HEK293T (cell line): ENCODE data around the gene TBL1XR1.

Experiments used
- CTCF ChIA-PET: fragments of 350-600 bp; formaldehyde crosslinking; extraction: SDS; loops from one replicate; lab custom pipeline; 2021; ENCODE audit warnings: antibody characterized with exemption, inconsistent platforms; lab: Yijun Ruan, JAX
- POLR2A ChIA-PET: fragments of 350-600 bp; formaldehyde crosslinking; extraction: SDS; loops from one replicate; lab custom pipeline; 2020; ENCODE audit warnings: antibody characterized with exemption, inconsistent platforms; lab: Yijun Ruan, JAX
- DNase-seq: peaks from one replicate; pipeline ENCODE4 v3.0.0; 2012; ENCODE audit warnings: mixed read lengths; ENCODE audit errors: extremely low spot score
- ARNT ChIP-seq: fragments of 450-650 bp; IDR thresholded peaks from 2 replicates; pipeline ENCODE4 v1.6.1; 2017; ENCODE audit warnings: mild to moderate bottlenecking
- BHLHE40 ChIP-seq: fragments of 450-650 bp; IDR thresholded peaks from 2 replicates; pipeline ENCODE4 v1.6.1; 2016; ENCODE audit warnings: mild to moderate bottlenecking, moderate library complexity, borderline replicate concordance
- CTBP1 ChIP-seq: fragments of 450-650 bp; IDR thresholded peaks from 2 replicates; pipeline ENCODE4 v1.6.1; 2016; ENCODE audit warnings: borderline replicate concordance
- ELF4 ChIP-seq: fragments of 450-650 bp; IDR thresholded peaks from 2 replicates; pipeline ENCODE4 v1.6.1; 2017; ENCODE audit warnings: antibody characterized with exemption
- FOXA1 ChIP-seq: fragments of 450-650 bp; IDR thresholded peaks from 2 replicates; pipeline ENCODE4 v1.6.1; 2016; ENCODE audit warnings: mild to moderate bottlenecking
- FOXK2 ChIP-seq: fragments of 450-650 bp; IDR thresholded peaks from 2 replicates; pipeline ENCODE4 v1.6.1; 2016; ENCODE audit warnings: mild to moderate bottlenecking
- FOXM1 ChIP-seq: fragments of 450-650 bp; IDR thresholded peaks from 2 replicates; pipeline ENCODE4 v1.6.1; 2017; ENCODE audit warnings: mild to moderate bottlenecking, borderline replicate concordance
- HDGF ChIP-seq: fragments of 450-650 bp; IDR thresholded peaks from 2 replicates; pipeline ENCODE4 v1.6.1; 2017; ENCODE audit warnings: antibody characterized with exemption, borderline replicate concordance
- L3MBTL2 ChIP-seq: fragments of 450-650 bp; conservative IDR thresholded peaks from 2 replicates; pipeline ENCODE4 v1.6.1; 2016; ENCODE audit warnings: mild to moderate bottlenecking
- LEF1 ChIP-seq: fragments of 450-650 bp; IDR thresholded peaks from 2 replicates; pipeline ENCODE4 v1.6.1; 2017; ENCODE audit warnings: mild to moderate bottlenecking, borderline replicate concordance
- NFRKB ChIP-seq: fragments of 450-650 bp; IDR thresholded peaks from 2 replicates; pipeline ENCODE4 v1.6.1; 2016; ENCODE audit warnings: mild to moderate bottlenecking, moderate library complexity
- SP1 ChIP-seq: fragments of 450-650 bp; IDR thresholded peaks from 2 replicates; pipeline ENCODE4 v1.6.1; 2017
- SUZ12 ChIP-seq: fragments of 450-650 bp; IDR thresholded peaks from 2 replicates; pipeline ENCODE4 v1.6.1; 2016; ENCODE audit warnings: mild to moderate bottlenecking
- TARDBP ChIP-seq: fragments of 450-650 bp; IDR thresholded peaks from 2 replicates; pipeline ENCODE4 v1.6.1; 2016
- ZNF384 ChIP-seq: fragments of 450-650 bp; IDR thresholded peaks from 2 replicates; pipeline ENCODE4 v1.6.1; 2016
- TF ChIP-seq, protein P1 (sequence below): fragments of 450-650 bp; IDR thresholded peaks from 2 replicates; pipeline ENCODE4 v1.6.1; 2016

The TBL1XR1 gene

DNA sequence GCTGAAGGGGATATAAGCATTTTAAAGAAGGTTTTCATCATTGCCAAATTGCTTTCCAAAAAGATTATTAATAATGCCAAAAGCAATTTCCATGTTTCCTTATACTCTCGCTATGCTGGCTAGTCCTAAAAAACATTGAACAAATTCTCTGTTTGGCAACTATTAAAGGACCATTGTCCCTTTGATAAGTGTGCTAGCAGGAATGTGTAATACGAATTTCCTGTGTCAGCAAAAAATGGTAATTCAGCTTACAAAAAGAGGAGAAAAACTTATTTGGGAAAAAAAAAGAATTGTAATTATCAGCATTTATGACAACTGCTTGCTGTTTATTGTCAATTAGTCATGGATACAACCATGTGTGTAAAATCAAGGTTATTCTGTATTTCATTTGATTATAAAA, 138.6 kb downstream of the TBL1XR1 start:
- no peak for DNase-seq
- TF ChIP-seq FOXA1 (no peak), BHLHE40 (no peak), ARNT (no peak), FOXM1 (no peak), LEF1 (no peak), SP1 (no peak), ELF4 (no peak), L3MBTL2 (no peak), CTBP1 (no peak), HDGF (no peak), FOXK2 (no peak)
- POLR2A ChIA-PET, result no interaction called here
- CTCF ChIA-PET, result no interaction called here

DNA sequence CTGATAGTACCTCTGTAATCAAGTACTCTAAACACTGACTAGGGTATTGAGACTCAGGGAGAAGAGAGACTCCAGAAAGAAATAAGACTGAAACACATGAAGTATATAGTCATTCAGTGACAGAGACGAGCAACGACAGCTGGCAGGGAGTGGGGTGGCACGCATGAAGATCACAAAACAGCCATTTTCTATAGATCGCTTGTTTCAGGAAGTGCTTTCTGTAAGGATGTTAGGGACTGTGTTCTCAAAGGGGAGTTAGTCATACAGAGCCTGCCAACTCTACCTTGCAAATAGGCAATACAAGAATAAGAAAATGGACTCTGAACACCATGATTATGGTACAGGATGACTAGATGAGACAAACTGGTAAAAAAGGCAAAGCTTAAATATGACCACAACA, 139.5 kb downstream of the TBL1XR1 start:
- TF ChIP-seq FOXM1, result no peak
- no peak for TF ChIP-seq LEF1
- no peak for TF ChIP-seq CTBP1
- TF ChIP-seq ARNT, result no peak
- TF ChIP-seq TARDBP, result no peak
- TF ChIP-seq FOXA1, result no peak
- TF ChIP-seq L3MBTL2, result no peak
- no peak for TF ChIP-seq HDGF
- no peak for TF ChIP-seq ELF4
- TF ChIP-seq SUZ12, result no peak
- ChIA-PET CTCF (no interaction called here), POLR2A (no interaction called here)
- DNase-seq, result no peak

GRCh38 chr3:177056927-177057326, 140.4 kb downstream of the TBL1XR1 start:
- DNase-seq, result no peak
- ChIA-PET CTCF (no interaction called here), POLR2A (no interaction called here)
- TF ChIP-seq LEF1 (no peak), L3MBTL2 (no peak), FOXM1 (no peak), HDGF (no peak), FOXK2 (no peak)

DNA sequence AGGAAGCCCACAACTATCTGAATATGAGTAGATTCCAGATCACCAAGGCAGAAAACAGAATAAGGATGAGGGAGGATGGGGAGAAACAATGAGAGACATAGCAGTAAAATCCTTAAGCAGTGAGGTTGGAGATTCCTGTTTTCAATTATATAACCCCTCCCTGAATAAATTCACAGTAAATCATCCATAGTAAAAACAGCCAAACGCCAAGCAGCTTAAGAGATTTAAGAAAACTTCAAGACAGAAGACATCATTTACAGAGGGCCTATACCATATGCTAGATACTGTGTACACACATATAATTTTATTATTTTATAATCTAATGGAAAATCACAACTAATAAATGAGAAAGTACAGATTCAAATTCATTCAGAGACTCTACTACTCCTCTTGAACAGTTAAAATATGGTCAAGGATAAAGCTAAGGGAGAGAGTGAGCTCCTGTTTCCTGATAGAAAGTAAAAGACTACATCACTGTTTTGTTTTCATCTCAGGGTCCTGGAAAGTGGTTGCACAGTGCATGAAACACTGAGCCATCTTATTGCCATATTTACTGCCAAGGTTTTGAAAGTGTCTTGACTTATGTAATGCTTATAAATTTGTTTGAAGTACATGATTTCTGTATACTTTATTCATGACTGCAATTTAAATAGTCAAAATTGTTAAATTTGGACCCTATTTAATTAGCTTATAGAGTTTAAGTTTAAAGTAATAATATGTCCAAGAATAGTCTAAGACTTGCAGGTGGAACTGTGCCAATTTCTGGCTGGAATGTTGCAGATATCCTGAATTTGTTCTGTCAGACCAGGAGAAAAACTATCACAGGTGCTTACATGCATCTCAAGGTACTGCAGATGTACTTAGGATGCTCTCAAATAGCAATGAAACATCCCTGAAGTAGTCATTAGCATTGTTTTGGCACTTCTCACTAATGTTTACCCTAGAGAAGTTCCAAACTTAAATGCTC, 141.4 kb downstream of the TBL1XR1 start:
- no peak for TF ChIP-seq FOXM1
- TF ChIP-seq NFRKB, result no peak
- TF ChIP-seq FOXA1, result no peak
- TF ChIP-seq TARDBP, result no peak
- TF ChIP-seq, protein P1, sequence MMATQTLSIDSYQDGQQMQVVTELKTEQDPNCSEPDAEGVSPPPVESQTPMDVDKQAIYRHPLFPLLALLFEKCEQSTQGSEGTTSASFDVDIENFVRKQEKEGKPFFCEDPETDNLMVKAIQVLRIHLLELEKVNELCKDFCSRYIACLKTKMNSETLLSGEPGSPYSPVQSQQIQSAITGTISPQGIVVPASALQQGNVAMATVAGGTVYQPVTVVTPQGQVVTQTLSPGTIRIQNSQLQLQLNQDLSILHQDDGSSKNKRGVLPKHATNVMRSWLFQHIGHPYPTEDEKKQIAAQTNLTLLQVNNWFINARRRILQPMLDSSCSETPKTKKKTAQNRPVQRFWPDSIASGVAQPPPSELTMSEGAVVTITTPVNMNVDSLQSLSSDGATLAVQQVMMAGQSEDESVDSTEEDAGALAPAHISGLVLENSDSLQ, result no peak
- no peak for TF ChIP-seq HDGF
- no peak for TF ChIP-seq ARNT
- TF ChIP-seq LEF1, result no peak
- TF ChIP-seq SP1, result no peak
- TF ChIP-seq SUZ12, result no peak
- TF ChIP-seq BHLHE40, result no peak
- no peak for TF ChIP-seq ZNF384
- POLR2A ChIA-PET, result no interaction called here
- no peak for DNase-seq
- CTCF ChIA-PET, result no interaction called here

- CTCF ChIA-PET, result interaction anchor here (0.6 to 1.1 kb wide), 2 partner anchors 131 to 1267 kb away, joined by 3 to 4 read pairs; no protein-coding TSS in a partner anchor
- no peak for TF ChIP-seq LEF1
- TF ChIP-seq ARNT, result no peak
- no peak for TF ChIP-seq TARDBP
- TF ChIP-seq BHLHE40, result no peak
- no peak for TF ChIP-seq FOXM1
- no peak for TF ChIP-seq CTBP1
- no peak for TF ChIP-seq ZNF384
- TF ChIP-seq L3MBTL2, result no peak
- no peak for TF ChIP-seq FOXK2
- TF ChIP-seq HDGF, result no peak
- no peak for TF ChIP-seq FOXA1
- POLR2A ChIA-PET, result no interaction called here
- no peak for DNase-seq
Observed at GRCh38 chr3:177053107-177053506, 144.2 kb downstream of the TBL1XR1 start.

DNA sequence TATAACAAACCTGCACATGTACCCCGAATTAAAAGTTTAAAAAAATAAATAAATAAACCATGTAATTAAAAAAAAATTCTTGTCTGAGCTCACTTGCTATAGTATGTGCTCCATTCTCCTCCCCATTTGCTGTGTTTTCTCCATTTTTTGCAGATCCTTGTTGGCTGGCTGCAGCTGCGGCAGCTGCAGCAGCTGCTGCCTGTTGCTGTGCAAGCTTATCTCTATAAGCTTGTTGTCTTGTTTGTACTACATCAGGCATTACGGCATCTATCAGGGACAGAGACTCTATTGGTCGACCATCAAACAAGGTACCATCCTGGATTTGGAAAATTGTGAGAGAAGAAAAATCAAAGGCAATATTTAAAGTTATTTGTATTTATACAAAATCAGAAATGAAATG, 145.9 kb downstream of the TBL1XR1 start:
- DNase-seq, result no peak
- TF ChIP-seq BHLHE40, result no peak
- no peak for TF ChIP-seq FOXK2
- no peak for TF ChIP-seq FOXM1
- no peak for TF ChIP-seq HDGF
- no peak for TF ChIP-seq FOXA1
- no peak for TF ChIP-seq TARDBP
- no peak for TF ChIP-seq ARNT
- TF ChIP-seq SUZ12, result no peak
- TF ChIP-seq SP1, result no peak
- TF ChIP-seq, protein P1, result no peak
- no peak for TF ChIP-seq NFRKB
- no peak for TF ChIP-seq ZNF384
- TF ChIP-seq CTBP1, result no peak
- TF ChIP-seq ELF4, result no peak
- no peak for TF ChIP-seq LEF1
- no peak for TF ChIP-seq L3MBTL2

More for the DNA sequence above, 145.9 kb downstream of the TBL1XR1 start:
- POLR2A ChIA-PET, result no interaction called here
- CTCF ChIA-PET, result no interaction called here
